H1 (cell line): ENCODE data around the gene IL21R. TPM values are rescaled to one million over a fixed set of nuclear protein-coding genes. Genes with fewer than 3 reads are reported as not detected.

Experiments used
- ATF3 ChIP-seq: IDR thresholded peaks from 2 replicates; pipeline ENCODE4 v1.6.1; 2011; ENCODE audit warnings: low read depth, mild to moderate bottlenecking, low read length; ENCODE audit not compliant: insufficient read depth
- CREB1 ChIP-seq: IDR thresholded peaks from 2 replicates; pipeline ENCODE4 v1.6.1; 2012; ENCODE audit warnings: inconsistent platforms
- SAP30 ChIP-seq: fragments of 300-600 bp; sonication (generic); IDR thresholded peaks from 2 replicates; pipeline ENCODE4 v1.7.1; 2012; ENCODE audit warnings: low read length, moderate library complexity, mild to moderate bottlenecking, inconsistent platforms; ENCODE audit not compliant: insufficient read depth, insufficient replicate concordance
- polyA plus RNA-seq, 7 experiments: library from polyadenylated mRNA; depleted of rRNA in 3 of 7; stranded (reverse) in 5 of 7; unstranded in 2 of 7; fragments of >200 nt in 5 of 7; fragments of 200-250 nt in 2 of 7; gene quantifications; 1 replicate in 5 of 7; 2 replicates in 1 of 7; 4 replicates in 1 of 7; pipeline versions ENCODE4 v1.2.1 to v1.2.3, GENCODE V29; 2011 to 2013; ENCODE audit warnings: missing spikeins in 2 of 7, mixed read lengths in 2 of 7
- total RNA-seq: library from RNA; stranded (reverse); fragmentation: NEBNext Ultra II Directional; extraction: Animal tissue kit (Norgen Biotek cat#: 25700); gene quantifications from 2 replicates; pipeline ENCODE4 v1.2.1, GENCODE V29; 2021

The IL21R gene
- total and polyA plus RNA-seq, 2 of the 8 experiments (the other 6 are each of a cell fraction or from before 2014, with no cell fraction given): 0.34 to 0.70 TPM

- no peak for TF ChIP-seq ATF3
- no peak for TF ChIP-seq CREB1
- TF ChIP-seq SAP30: no peak
These were observed 34.1 kb downstream of the IL21R start (continued) for GRCh38 chr16:27436065-27436464.
